GM04504 (cell line): ENCODE measurements around the gene CELF5.
"Not testable (repeated sequence)": the region's sequence is repeated elsewhere in the genome, so short reads cannot be mapped to it uniquely, and the experiment has no call there.

Experiments used
- DNase-seq: peaks from one replicate; pipeline ENCODE4 v3.0.0-alpha.2; 2012; ENCODE audit warnings: low read depth

Gene CELF5

DNA sequence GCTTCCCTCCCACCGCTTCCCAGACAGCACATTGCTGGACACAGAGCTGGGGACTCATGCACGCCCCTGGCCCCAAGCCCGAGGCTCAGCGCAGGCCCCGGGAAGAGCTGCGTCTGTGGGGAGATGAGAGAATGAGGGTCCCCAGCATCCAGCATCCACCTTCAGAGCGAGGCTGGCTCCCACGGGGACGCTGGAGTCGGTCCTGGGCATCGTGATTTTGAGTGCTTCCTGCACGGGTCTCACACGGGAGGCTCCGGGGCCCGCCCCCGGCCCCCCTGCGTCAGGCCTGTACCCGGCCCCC, 34.0 kb upstream of the CELF5 start:
- DNase-seq, result no peak

DNA sequence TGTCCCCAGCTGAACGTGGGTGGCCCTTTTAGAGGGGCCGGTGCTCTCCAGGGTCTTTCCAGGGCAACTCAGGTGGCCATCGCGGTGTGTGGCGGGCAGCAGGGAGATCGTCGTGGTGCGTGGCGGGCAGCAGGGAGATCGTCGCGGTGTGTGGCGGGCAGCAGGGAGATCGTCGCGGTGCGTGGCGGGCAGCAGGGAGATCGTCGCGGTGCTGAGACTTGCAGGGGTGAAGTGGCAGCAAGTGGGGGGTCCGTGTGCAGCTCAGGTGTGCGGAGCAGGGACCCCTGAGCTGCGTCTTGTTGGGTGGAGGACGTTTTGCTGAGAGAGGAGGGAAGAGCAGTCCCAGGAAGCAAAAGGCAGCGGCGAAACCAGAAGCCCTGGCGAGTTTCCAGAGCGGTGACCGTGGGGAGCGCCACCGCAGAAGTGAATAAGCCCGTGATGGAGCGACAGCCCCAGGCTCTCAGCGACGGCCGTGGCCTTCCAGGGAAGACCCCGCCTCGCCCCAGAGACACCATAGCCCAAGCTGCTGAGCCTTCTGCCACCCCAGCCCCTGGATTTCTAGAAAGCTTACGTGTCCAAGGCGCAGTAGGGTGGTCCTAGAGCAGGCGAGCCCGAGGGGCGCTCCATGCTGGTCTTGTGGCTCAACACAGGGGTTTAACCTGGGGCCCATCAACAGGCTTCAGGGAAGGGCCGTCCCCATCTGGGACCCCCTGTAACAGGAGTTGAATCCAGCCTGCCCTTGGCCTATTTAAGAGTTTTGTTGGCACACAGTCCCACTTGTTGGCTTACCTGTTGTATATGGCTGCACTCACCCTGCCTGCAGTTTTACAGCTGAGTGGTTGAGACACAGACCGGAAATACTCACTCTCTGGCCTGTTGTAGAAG, 33.3 kb upstream of the CELF5 start:
- DNase-seq, result no peak

DNA sequence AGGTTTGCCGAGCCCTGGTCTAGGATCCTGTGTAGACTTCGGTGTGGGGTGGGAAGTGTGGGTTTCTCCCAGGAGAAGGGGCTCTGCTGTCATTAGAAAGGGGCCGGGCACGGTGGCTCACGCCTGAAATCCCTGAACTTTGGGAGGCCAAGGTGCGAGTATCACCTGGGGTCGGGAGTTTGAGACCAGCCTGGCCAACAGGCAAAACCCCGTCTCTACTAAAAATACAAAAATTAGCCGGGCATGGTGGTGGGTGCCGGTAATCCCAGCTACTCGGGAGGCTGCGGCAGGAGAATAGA, 32.7 kb upstream of the CELF5 start:
- DNase-seq, result not testable (repeated sequence)

DNA sequence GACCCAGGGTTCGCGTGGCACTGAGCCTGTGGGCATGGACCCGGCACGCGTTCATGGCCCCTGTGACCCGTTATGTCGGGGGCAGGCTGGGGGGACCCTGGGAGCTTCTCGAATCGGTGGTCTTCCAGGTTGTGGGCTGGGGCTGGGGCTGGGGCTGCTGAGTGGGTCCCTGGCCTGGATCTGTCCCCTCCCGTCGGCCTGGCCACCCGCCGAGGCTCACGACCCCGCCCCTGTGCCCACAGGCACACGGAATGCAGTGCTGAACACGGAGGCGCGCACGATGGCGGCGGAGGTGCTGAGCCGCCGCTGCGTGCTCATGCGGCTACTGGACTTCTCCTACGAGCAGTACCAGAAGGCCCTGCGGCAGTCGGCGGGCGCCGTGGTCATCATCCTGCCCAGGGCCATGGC, 32.2 kb upstream of the CELF5 start:
- no peak for DNase-seq

DNA sequence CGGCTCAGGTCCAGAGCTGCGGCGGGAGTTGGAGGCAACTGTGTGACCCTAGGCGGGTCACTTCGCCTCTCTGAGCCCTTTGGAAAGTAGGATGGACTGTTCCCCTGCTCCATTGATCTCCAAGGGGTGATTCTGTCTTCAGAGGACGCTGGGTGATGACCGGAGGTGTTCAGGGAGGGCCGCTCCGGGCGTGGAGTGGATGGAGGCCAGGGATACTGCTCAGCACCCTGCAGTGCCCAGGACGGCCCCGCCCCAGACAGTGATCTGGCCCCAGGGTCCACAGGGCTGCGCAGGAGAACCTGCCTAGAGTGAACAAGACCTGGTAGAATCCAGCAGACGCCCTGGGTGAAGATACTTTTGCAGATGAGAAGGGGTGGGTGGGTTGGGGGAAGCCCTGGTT, 31.8 kb upstream of the CELF5 start:
- DNase-seq, result no peak

DNA sequence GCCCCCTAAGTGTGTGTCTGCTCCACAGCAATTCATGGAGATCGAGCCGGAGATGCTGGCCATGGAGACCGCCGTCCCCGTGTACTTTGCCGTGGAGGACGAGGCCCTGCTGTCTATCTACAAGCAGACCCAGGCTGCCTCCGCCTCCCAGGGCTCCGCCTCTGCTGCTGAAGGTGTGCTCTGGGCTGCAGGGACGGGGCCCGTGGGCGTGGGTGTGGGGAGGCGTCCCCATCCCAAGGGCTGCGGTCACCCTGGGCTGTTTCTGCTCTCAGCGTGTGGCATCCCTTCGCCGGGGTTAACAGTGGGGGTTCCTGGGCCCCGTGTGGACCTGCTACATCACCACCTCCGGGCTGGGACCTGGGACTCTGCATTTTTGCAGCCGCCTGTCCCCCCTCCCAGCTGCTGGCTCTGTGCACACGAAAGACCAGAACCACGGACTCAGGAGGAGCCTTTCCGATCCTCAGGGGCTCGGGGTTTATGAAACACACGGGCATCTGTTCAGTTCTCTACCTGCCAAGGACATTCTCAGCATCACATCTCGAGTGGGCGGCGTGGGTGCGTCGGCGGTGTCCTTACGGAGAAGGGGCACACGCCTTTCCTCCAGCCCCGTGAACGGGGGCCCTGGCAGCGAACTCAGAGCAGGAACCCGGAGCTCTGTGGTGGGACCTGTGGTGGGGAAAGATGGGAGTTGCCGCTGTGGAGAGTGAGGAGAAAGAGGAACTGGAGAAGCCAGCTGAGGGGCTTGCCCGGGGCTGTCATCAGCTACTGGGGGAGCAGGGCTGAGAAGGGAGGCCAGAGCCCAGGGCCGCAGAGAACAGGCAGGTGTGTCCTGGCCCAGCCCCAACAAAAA, 31.0 kb upstream of the CELF5 start:
- no peak for DNase-seq

DNA sequence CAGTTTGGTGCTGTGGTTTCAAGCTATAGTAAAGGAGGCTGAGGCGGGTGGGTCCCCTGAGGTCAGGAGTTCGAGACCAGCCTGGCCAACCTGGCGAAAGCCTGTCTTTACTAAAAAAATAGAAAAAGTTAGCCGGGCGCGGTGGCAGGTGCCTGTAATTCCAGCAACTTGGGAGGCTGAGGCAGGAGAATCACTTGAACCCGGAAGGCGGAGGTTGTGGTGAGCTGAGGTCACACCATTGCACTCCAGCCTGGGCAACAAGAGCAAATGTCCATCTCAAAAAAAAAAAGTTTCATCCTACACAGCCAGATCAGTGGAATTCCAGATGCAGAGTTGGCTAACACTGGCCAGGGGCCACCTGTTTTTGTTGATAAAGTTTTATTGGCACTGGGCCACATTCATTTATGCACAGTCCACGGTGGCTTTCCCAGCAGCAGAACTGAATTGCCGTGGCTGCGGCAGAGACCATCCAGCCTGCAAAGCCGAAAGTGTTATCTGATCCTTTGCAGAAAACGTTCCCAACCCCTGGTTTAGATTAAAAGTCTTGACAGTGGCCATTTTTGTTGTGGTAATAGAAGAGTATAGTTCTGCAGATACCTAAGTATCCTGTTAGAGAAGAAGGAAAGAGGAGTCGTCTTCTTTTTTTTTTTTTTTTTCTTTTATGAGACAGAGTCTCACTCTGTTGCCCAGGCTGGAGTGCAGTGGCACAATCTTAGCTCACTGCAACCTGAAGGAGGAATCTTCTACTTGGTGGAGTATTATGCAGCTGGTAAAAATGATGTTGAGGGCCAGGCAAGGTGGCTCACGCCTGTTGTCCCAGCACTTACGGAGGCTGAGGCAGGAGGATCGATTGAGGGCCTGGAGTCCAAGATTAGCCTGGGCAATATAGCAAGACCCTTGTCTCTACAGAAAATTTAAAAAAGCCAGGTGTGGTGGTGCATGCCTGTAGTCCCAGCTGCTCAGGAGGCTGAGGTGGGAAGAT, 30.1 kb upstream of the CELF5 start:
- DNase-seq, result no peak

DNA sequence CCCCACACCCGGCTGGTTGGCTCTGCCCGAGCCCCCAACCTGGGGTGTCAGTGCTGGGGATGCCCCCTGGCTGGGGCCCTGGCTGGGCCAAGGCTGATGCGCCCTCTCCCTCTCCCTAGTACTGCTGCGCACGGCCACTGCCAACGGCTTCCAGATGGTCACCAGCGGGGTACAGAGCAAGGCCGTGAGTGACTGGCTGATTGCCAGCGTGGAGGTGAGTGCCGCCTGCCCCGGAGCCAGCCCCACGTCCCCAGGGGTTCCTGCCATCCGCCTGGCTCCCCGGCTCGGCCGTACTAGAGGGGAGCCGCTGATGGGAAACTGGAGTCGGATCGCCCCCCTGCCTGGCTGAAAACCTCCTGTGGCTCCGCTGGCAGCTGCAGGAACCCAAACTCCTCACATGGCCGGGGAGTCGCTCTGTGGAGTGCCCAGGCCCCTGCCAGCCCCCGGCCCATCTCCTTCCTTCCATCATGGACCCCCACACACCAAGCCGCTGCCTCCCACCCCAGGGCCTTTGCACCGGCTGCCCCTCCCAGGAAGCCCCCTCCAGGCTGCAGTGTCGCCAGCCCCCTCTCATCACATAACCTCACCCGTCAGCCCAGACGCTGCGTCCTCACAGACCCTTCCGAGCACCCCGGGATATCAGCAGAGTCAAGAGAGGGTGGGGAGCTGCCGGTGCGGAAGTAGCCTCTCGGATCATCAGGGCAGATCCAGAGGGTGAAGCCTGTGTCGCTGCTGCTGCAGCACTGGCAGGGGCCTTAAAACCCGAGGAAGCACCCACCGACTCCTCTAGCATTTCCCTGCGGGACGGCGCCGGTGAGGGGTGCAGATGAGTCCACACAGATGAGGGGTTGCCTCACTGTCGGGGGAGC, 28.2 kb upstream of the CELF5 start:
- no peak for DNase-seq

DNA sequence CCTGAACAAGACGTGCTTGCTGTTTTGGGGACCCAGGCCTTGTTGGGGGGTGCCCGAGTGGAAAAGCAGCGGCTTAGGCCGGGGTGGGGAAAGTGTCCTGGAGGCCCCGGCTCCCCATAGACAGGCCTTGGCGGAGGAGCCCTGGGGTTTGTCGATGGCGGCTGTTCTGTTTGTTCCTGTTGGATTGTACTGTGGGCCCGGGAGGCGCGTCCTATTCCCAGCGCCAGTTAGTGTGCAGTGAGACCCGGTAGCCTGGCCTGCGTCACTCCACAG, 27.6 kb upstream of the CELF5 start:
- DNase-seq, result no peak

DNA sequence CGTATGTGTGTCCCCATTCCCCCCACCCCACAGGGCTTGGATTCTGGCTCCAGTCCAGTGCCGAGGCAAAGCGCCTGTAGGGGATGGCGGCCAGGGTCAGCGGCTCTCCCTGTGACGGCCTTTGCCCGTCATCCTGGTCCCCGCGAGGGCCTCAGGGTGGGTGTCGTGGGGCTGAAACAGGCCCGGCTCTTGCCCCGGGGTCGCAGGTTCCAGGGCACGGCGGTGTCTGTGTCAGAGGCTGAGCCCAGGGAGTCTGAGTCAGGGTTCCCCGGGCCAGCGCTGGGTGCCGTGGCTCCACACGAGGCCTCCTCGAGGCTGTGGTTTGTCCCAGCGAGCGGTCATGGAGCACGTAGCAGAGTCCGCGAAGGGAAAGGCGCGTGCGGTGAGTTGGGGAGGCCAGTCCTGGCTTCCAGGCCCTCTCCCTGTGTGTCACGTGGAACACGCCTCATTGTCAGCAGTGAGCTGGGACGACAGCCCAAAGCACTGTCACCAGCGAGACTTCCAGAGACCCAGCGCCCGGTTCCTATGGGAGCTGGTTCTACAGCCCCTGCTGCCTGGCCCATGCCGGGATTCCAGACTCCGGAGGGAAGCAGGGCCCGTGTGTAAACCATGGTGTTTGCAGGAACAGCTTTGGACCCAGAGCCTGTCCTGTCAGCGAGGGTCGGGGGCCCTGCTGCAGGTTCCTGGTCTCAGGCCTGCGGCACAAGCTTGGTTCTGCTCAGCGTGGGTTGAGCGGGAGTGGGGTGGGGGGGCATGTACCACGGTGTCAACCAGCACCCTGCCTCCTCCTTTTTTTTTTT, 25.4 kb upstream of the CELF5 start:
- no peak for DNase-seq

DNA sequence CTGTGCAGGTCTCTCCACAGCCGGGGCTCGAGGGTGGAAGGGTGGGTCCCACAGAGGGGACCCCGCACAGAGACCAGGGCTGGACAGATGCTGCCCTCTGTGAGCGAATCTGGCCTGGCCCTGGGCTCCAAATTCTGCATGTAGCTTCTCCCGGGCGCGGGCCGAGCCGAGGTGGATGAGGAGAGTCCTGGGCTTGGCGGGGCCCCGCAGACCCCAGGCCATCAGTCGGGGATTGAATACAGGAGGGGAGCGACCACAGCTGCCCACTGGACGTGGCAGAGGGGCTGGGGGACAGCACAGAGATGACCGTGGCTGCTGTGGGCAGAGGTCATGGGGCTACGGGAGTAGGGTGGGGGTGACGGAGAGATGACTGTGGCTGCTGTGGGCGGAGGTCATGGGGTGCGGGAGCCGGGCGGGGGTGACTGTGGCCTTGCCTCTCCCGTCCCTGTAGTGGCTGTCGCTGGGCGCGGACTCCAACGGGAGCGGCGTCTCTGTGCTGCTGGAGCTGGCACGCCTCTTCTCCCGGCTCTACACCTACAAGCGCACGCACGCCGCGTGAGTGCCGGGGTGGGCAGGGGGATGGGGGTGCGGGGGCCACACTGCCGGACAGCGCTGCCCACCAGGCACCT, 23.3 kb upstream of the CELF5 start:
- no peak for DNase-seq

DNA sequence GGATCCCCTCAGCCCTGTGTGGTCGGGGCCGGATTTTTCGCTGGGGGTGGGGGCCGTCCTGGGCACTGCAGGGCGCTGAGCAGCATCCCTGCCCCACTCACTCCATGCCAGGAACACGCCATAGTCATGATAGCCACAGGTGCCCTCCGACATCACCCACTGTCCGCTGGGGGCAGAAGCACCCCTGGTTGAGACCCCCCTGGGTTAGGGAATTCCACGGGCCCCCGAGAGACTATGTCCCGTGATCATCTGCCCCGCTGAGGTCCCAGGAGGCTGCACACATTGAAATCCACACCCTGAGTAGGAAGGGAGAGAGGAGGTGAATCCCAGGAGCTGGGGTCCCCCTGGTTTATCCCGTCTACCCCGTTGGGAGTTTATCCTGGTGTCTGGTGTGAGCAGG, 22.6 kb upstream of the CELF5 start:
- DNase-seq, result no peak

DNA sequence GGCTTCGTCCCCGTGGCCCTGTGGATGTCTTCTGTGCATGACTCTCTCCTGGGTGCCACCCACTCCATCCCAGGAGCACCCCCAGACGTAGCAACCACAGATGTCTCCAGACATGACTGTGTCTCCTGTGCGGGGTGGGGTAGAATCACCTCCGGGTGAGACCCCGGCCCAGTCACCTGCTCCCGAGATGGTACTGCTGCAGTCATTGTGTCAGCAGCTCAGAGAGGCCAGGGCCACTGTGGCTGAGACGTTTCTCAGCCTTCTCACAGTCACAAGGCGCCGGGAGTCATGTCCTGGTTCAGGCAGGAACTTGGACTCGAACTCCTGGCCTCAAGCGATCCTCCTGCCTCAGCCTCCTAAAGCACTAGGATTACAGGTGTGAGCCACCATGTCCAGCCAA, 22.1 kb upstream of the CELF5 start:
- no peak for DNase-seq

DNA sequence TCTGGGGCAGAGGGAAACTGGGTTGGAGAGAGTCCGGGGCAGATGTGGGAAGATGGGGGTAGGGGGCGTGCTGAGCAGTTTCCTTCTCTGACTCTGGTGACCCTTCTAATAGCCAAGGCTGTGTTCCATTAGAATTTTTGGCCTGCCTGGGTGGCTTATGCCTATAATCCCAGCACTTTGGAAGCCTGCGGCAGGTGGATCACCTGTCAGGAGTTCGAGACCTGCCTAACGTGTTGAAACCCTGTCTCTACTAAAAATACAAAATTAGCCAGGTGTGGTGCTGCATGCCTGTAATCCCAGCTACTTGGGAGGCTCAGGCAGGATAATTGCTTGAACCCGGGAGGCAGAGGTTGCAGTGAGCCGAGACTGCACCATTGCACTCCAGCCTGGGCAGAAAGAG, 21.6 kb upstream of the CELF5 start:
- DNase-seq, result not testable (repeated sequence)

DNA sequence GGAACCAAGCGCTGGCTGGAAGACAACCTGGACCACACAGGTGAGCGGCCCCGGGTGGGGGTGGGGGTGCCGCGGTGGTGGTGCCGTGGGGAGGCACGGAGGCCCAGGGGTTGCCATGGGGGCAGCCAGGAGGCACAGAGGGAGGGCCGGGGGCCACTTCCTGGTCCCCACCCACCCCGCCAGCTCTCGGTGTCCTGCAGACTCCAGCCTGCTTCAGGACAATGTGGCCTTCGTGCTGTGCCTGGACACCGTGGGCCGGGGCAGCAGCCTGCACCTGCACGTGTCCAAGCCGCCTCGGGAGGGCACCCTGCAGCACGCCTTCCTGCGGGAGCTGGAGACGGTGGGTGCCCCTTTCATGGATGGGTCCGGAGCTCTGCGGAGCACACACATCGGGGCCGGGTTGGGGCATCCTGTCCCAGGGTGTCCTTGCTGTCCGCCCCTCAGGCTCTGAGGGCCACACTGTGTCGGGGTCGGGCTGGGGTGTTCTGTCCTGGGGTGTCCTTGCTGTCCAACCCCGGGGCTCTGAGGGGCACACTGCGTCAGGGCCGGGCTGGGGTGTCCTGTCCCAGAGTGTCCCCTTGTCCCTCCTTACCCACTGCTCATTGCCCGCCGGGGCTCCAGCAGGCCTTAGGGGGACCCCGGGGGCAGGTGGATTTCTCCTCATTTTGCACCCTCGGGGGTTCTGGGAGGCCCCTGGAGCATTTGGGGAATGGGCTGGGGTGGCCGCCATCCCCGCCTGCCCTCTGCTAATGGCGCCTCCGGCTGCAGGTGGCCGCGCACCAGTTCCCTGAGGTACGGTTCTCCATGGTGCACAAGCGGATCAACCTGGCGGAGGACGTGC, 20.4 kb upstream of the CELF5 start:
- DNase-seq, result no peak

DNA sequence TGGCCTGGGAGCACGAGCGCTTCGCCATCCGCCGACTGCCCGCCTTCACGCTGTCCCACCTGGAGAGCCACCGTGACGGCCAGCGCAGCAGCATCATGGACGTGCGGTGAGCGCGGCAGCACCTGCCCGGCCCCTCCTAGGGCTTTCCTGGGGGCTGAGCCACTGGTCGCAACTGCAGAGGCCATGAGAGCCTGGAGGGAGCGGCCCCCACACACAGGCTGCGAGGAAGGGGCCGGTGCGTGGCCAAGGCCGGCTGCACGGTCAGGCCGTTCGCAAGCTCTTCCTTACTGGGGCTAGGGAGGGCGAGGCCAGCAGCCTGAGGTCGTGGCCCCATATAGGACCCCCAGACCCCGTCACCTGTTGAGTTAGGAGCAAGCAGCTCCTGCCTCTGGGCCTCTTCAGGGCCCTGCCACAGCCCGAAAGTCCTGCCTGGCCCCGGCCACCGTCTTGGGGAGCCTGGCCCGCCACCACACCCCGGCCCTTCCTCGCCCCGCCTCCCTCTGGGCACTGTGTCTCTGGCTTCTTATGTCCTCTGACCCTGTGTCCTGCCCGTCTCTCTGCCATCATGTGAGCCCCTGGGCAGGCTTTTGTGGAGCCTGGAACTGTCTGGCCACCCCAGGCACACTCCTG, 19.7 kb upstream of the CELF5 start:
- DNase-seq, result no peak

DNA sequence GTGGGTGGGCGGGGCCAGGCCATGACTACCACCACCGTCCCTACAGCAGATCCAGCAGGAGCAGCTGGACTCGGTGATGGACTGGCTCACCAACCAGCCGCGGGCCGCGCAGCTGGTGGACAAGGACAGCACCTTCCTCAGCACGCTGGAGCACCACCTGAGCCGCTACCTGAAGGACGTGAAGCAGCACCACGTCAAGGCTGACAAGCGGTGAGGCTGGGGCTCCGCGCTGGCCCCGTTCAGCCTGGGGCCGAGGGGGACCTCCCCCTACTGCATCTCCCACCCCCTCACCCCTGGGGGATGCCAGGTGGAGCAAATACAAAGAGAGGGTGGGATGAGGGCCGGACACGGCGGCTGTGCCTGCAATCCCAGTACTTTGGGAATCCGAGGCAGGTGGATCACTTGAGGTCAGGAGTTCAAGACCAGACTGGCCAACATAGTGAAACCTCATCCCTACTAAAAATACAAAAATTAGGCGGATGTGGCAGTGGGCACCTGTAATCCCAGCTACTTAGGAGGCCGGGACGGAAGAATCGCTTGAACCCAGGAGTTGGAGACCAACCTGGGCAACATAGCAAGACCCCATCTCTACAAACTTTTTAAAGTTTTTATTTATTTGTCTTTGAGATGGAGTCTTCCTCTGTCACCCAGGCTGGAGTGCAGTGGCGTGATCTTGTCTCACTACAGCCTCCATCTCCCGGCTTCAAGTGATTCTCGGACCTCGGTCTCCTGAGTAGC, 18.1 kb upstream of the CELF5 start:
- no peak for DNase-seq
